Lung (tissue), 12 donors: ENCODE measurements around the gene AFAP1L2. TPM values are rescaled to one million over a fixed set of nuclear protein-coding genes. Genes with fewer than 3 reads are reported as not detected.

Source experiments
- ATAC-seq: fragments of 200-7000 bp; cut with Tn5 transposase; one replicate; pipeline ENCODE4 v1.9.1; 2020; ENCODE audit warnings: moderate number of reproducible peaks; ENCODE audit not compliant: insufficient read depth, low FRiP score
- DNase-seq, 3 donors: peaks; one replicate each; pipeline ENCODE4 v3.0.0-alpha.2; 2013 to 2017
- H3K27ac ChIP-seq, 2 donors: one replicate each; pipeline ENCODE4 v1.5.1; 2013; ENCODE audit warnings: mild to moderate bottlenecking in 2 of 2, moderate library complexity in 2 of 2, control low read depth in 1 of 2, inconsistent platforms in 1 of 2, low read depth in 1 of 2, low read length in 1 of 2
- H3K27me3 ChIP-seq, 3 donors: one replicate each; pipeline ENCODE4 v1.5.1; 2013; ENCODE audit warnings: low read length in 2 of 3; ENCODE audit not compliant: control insufficient read depth in 3 of 3, insufficient read depth in 3 of 3
- H3K36me3 ChIP-seq, 4 donors: one replicate each; pipeline ENCODE4 v1.5.1; 2013; ENCODE audit warnings: low read length in 4 of 4, mild to moderate bottlenecking in 1 of 4, moderate library complexity in 1 of 4; ENCODE audit not compliant: control insufficient read depth in 4 of 4, insufficient read depth in 4 of 4
- H3K4me1 ChIP-seq, 5 donors: one replicate each; pipeline ENCODE4 v1.5.1; 2013; ENCODE audit warnings: low read length in 5 of 5, mild to moderate bottlenecking in 2 of 5, moderate library complexity in 1 of 5; ENCODE audit not compliant: control insufficient read depth in 5 of 5, insufficient read depth in 5 of 5
- H3K4me3 ChIP-seq: one replicate; pipeline ENCODE4 v1.5.1; 2013; ENCODE audit warnings: mild to moderate bottlenecking, control low read depth, moderate library complexity
- H3K9ac ChIP-seq, 2 donors: one replicate each; pipeline ENCODE4 v1.5.1; 2013; ENCODE audit warnings: low read length in 2 of 2, control low read depth in 1 of 2; ENCODE audit not compliant: insufficient read depth in 1 of 2
- H3K9me3 ChIP-seq, 4 donors: one replicate each; pipeline ENCODE4 v1.5.1; 2013; ENCODE audit warnings: low read length in 3 of 4, mild to moderate bottlenecking in 1 of 4, moderate library complexity in 1 of 4; ENCODE audit not compliant: control insufficient read depth in 4 of 4, insufficient read depth in 3 of 4
- WGBS, 2 donors: extraction: QIAGEN DNeasy Blood & Tissue Kit; methylation state at CpG; one replicate each; pipeline ENCODE4 v1.1.7; 2013; 5-methylcytosine and 5-hydroxymethylcytosine counted together
- polyA plus RNA-seq, 2 donors: library from polyadenylated mRNA; stranded (reverse); fragments of 200-250 nt; gene quantifications; one replicate each; pipeline ENCODE4 v1.2.1, GENCODE V29; 2013
- total RNA-seq, 2 donors: library from RNA; depleted of rRNA in 1 of 2; stranded (reverse); fragments of >200 nt in 1 of 2; gene quantifications; one replicate each; pipeline ENCODE4 v1.2.1, GENCODE V29; 2014 to 2021
- TF ChIP-seq, protein P1 (sequence below): IDR thresholded peaks from 2 replicates; pipeline ENCODE4 v1.5.1; 2012; ENCODE audit warnings: mild to moderate bottlenecking; ENCODE audit errors: control extremely low read depth, extremely low read depth
- donor health status: control.
- donor health status: control.
- donor health status: Bipolar disorder and iron deficiency.
- donor health status: healthy.
- donor health status: DM: yes; HTN: yes; CAD: no.

AFAP1L2 gene
- total and polyA plus RNA-seq, 4 donors = 2.0 to 21.0 (median 5.8) TPM

DNA sequence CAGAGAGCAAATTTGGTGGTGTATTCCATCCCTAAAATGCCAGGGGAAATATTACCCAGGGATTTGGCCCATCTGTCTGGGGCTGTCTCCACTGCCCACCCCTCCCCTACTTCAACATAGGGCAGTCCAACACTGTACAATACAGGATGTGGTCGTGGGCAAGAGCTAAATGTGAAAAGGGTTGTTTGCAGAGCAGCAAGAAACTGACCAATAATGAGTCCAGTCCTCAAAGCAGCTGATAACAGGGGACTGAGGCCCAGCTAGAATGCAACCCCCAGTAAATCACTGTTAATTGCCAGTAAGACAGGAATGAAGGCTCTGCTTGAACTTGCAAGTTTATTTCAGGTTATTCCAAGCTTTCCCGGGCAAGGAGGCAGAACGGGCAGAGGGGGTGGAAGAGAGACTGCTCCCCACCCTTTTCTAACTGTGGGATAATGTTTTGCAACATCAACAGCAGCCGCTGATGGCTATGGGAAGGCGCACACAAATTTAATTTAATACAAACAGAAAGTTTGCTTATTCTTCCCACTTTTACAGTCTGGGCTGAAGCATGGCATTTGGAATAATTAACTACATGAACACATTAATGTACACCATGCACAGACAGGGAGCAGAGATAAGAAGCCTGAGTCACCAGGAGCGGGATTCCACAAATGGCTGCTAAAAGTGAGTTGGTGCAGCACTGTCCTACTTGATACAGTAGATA, 36.8 kb downstream of the AFAP1L2 start:
- Histone ChIP-seq H3K4me3 (no peak overlapping the region), H3K27ac (no peak overlapping the region), H3K9me3 (no peaks in the 10 kb centered on the region), H3K4me1 (peaks cover 0 to 22% (median 5%) of the 10 kb centered on the region in 5 donors), H3K27me3 (no peaks in the 10 kb centered on the region), H3K36me3 (no peaks in the 10 kb centered on the region), H3K9ac (peak overlapping the region in 1 of 2 donors; percentile 51)
- DNase-seq (peak; percentile 51 to 72 (median 72)), ATAC-seq (no peak)
- TF ChIP-seq, protein P1, sequence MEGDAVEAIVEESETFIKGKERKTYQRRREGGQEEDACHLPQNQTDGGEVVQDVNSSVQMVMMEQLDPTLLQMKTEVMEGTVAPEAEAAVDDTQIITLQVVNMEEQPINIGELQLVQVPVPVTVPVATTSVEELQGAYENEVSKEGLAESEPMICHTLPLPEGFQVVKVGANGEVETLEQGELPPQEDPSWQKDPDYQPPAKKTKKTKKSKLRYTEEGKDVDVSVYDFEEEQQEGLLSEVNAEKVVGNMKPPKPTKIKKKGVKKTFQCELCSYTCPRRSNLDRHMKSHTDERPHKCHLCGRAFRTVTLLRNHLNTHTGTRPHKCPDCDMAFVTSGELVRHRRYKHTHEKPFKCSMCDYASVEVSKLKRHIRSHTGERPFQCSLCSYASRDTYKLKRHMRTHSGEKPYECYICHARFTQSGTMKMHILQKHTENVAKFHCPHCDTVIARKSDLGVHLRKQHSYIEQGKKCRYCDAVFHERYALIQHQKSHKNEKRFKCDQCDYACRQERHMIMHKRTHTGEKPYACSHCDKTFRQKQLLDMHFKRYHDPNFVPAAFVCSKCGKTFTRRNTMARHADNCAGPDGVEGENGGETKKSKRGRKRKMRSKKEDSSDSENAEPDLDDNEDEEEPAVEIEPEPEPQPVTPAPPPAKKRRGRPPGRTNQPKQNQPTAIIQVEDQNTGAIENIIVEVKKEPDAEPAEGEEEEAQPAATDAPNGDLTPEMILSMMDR = no peak
- 62 to 68% methylated on average over 6 of the region's 6 CpGs for WGBS, 2 donors

DNA sequence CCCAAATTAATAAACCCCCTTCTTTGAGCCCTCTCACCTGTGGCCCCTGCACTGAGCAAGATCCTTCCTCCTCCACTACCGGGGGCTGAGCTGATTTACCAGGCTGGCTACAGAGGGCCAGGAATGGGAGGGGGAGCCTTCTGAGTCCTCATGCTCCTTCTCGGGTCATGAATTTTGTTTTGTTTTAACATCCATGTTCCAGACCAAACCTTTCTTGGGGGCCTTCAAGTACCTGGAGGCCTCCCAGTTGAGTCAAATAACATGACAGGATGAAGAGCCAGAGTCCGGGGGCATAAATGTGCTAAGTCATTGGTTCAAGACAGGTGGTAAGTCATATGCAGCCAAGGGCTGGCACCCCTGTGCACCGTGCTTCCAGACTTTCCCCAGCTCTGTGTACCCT, 39.6 kb downstream of the AFAP1L2 start:
- 97 to 98% methylated on average over 4 of the region's 4 CpGs for WGBS, 2 donors
- H3K9me3 ChIP-seq = no peaks in the 10 kb centered on the region
- peaks cover 0 to 15% (median 2%) of the 10 kb centered on the region in 5 donors for H3K4me1 ChIP-seq
- H3K36me3 ChIP-seq = peaks cover 0 to 2% (median 0%) of the 10 kb centered on the region in 4 donors
- no peak overlapping the region for H3K27ac ChIP-seq
- no peak overlapping the region for H3K9ac ChIP-seq
- no peak for ATAC-seq
- TF ChIP-seq, protein P1 = no peak
- no peak for DNase-seq
- no peaks in the 10 kb centered on the region for H3K27me3 ChIP-seq
- H3K4me3 ChIP-seq = no peak overlapping the region

DNA sequence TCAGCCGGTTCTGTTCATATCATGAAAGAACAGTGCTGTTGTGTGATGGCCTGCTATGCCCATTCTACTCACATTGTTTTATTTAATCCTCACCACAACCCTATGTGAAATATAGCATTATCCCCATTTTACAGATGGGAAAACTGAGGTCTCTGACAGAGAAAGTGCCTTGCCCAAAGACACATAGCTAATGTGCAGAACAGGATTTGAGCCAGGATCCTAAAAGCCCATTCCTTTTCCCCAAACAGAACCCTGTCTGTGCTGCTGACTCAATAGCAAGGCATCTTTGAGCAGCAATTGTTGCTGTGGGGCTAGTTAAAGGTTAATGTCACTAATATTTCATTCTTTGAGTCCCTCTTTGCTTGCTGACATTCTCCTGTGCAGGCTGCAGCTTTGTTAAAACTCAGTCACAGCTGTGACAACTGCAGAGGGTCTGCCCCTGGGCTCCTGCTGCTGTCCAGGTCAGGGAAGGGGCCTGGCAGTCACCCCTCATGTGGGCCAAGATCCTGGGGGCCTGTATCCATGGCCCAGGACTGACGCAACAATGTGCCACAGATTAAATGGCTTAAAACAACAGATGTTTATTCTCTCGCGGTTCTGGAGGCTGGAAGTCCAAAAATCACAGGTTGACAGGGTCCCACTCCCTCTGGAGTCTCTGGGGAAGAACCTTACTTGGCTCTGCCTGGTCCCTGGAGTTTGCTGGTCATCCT, 40.4 kb downstream of the AFAP1L2 start:
- Histone ChIP-seq H3K9ac (no peak overlapping the region), H3K9me3 (no peaks in the 10 kb centered on the region), H3K4me1 (peaks cover 0 to 15% (median 2%) of the 10 kb centered on the region in 5 donors), H3K27me3 (no peaks in the 10 kb centered on the region), H3K36me3 (peaks cover 0 to 3% (median 0%) of the 10 kb centered on the region in 4 donors), H3K4me3 (no peak overlapping the region), H3K27ac (no peak overlapping the region)
- ATAC-seq = no peak
- TF ChIP-seq, protein P1 = no peak
- DNase-seq = no peak
- WGBS, 2 donors = 91 to 95% methylated on average over 4 of the region's 4 CpGs
